ENCODE results near the gene GLI3.

DNA sequence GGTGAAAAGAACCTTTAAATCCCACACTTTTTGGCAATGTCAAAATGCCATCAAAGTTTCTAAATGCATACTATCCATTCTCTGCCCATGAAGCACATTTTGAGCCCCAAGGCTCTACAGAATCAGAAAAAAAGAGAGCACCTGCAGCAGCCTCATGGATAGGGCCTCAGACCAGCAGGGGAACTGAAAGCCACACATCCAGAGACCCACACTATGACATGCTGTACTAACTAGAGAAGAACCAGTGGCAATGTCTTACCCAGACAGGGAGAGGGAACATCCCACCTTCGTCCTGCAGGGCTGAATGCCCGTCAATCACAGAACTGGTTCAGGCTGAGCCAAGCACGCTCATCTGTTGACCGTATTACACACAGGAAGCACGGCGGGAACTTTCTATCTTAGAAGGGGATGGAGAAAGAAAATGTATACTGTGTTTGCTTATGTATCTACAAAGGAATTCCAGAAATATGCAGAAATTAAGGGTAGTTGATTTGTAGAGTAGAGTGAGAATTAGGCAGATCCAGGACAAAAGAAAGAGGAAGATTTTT lies 237.2 kb downstream of the GLI3 start:
- TF ChIP-seq, protein P1, sequence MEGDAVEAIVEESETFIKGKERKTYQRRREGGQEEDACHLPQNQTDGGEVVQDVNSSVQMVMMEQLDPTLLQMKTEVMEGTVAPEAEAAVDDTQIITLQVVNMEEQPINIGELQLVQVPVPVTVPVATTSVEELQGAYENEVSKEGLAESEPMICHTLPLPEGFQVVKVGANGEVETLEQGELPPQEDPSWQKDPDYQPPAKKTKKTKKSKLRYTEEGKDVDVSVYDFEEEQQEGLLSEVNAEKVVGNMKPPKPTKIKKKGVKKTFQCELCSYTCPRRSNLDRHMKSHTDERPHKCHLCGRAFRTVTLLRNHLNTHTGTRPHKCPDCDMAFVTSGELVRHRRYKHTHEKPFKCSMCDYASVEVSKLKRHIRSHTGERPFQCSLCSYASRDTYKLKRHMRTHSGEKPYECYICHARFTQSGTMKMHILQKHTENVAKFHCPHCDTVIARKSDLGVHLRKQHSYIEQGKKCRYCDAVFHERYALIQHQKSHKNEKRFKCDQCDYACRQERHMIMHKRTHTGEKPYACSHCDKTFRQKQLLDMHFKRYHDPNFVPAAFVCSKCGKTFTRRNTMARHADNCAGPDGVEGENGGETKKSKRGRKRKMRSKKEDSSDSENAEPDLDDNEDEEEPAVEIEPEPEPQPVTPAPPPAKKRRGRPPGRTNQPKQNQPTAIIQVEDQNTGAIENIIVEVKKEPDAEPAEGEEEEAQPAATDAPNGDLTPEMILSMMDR (IDR thresholded peaks at IDR 0.05): no peak
- no peak for TF ChIP-seq POLR2A (IDR thresholded peaks at IDR 0.05)
- TF ChIP-seq EP300 (IDR thresholded peaks at IDR 0.05): no peak

Measured in stomach (tissue), 4 donors.